Right lobe of liver (tissue), 4 donors: ENCODE measurements around the gene ADGRG6.

Experiments used
- POLR2A ChIP-seq: fragments of 450-650 bp; IDR thresholded peaks from one replicate; pipeline ENCODE4 v1.6.1; 2017; ENCODE audit warnings: antibody characterized with exemption, mild to moderate bottlenecking
- TF ChIP-seq, protein P1 (sequence below), 4 donors: fragments of 200-600 bp in 3 of 4; fragments of 450-650 bp in 1 of 4; IDR thresholded peaks; one replicate each; pipeline versions ENCODE4 v1.5.1 to v1.8.0; 2016 to 2022; ENCODE audit warnings: antibody characterized with exemption in 4 of 4, mild to moderate bottlenecking in 2 of 4
- donor health status: DM: no; HTN: no; CAD: no.
- donor health status: DM: no; HTN: no; CAD: no.
- donor health status: DM: no; HTN: yes; CAD: no.

DNA sequence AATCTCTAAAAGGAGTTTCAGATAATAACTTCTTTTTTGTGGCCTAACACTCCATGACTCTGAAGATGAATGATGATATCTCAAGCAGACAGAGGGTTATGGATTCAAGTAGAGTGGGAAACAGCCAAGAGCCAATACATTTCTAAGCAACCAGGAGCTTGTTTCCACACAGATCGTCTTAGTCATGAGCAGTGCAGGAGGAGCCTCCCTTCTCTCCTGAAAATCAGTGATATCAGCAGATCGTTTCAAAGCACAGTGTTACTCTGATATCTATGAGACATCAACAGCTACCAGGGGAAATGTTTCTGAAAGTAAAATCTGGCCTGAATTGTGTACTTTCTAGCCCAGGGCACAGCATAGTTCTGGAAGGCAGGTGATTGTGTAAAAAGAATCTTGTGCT is 11.5 kb downstream of the ADGRG6 start:
- TF ChIP-seq POLR2A = no peak
- TF ChIP-seq, protein P1, sequence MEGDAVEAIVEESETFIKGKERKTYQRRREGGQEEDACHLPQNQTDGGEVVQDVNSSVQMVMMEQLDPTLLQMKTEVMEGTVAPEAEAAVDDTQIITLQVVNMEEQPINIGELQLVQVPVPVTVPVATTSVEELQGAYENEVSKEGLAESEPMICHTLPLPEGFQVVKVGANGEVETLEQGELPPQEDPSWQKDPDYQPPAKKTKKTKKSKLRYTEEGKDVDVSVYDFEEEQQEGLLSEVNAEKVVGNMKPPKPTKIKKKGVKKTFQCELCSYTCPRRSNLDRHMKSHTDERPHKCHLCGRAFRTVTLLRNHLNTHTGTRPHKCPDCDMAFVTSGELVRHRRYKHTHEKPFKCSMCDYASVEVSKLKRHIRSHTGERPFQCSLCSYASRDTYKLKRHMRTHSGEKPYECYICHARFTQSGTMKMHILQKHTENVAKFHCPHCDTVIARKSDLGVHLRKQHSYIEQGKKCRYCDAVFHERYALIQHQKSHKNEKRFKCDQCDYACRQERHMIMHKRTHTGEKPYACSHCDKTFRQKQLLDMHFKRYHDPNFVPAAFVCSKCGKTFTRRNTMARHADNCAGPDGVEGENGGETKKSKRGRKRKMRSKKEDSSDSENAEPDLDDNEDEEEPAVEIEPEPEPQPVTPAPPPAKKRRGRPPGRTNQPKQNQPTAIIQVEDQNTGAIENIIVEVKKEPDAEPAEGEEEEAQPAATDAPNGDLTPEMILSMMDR (IDR thresholded peaks at IDR 0.05) = no peak
